ENCODE measurements around the gene GUF1.

The GUF1 gene

DNA sequence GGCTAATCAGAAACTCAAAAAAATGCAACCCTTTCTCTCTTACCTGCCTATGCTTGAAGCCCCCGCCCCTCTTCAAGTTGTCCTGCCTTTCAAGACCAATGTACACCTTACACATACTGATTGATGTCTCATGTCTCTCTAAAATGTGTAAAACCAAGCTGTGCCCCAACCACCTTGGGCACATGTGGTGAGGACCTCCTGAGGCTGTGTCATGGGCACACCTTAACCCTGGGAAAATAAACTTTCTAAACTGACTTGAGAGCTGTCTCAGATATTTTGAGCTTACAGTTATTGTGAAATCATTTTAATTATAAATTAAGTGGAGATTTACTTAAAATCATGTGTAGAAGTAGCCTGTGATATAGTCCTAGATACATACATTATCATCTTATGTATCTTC, 22.2 kb downstream of the GUF1 start:
- H3K4me3 ChIP-seq (replicated peaks in 1 of 2; ENCODE audit: low read depth in 2 of 2, low read length in 2 of 2), result no peak overlapping the region
- TF ChIP-seq, protein P1, sequence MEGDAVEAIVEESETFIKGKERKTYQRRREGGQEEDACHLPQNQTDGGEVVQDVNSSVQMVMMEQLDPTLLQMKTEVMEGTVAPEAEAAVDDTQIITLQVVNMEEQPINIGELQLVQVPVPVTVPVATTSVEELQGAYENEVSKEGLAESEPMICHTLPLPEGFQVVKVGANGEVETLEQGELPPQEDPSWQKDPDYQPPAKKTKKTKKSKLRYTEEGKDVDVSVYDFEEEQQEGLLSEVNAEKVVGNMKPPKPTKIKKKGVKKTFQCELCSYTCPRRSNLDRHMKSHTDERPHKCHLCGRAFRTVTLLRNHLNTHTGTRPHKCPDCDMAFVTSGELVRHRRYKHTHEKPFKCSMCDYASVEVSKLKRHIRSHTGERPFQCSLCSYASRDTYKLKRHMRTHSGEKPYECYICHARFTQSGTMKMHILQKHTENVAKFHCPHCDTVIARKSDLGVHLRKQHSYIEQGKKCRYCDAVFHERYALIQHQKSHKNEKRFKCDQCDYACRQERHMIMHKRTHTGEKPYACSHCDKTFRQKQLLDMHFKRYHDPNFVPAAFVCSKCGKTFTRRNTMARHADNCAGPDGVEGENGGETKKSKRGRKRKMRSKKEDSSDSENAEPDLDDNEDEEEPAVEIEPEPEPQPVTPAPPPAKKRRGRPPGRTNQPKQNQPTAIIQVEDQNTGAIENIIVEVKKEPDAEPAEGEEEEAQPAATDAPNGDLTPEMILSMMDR (IDR thresholded peaks at IDR 0.05; ENCODE audit: low read depth, low read length), result no peak
- no peak for DNase-seq (ENCODE audit: low read depth in 2 of 2)

- H3K4me3 ChIP-seq (replicated peaks in 1 of 2; ENCODE audit: low read depth in 2 of 2, low read length in 2 of 2), result no peak overlapping the region
- TF ChIP-seq, protein P1 (IDR thresholded peaks at IDR 0.05; ENCODE audit: low read depth, low read length), result no peak
- DNase-seq (ENCODE audit: low read depth in 2 of 2), result no peak
Measured at GRCh38 chr4:44701037-44701436, 22.8 kb downstream of the GUF1 start.

GRCh38 chr4:44704673-44705072, 26.5 kb downstream of the GUF1 start:
- DNase-seq (ENCODE audit: low read depth in 2 of 2), result no peak
- TF ChIP-seq, protein P1 (IDR thresholded peaks at IDR 0.05; ENCODE audit: low read depth, low read length), result no peak
- no peak overlapping the region for H3K4me3 ChIP-seq (replicated peaks in 1 of 2; ENCODE audit: low read depth in 2 of 2, low read length in 2 of 2)

DNA sequence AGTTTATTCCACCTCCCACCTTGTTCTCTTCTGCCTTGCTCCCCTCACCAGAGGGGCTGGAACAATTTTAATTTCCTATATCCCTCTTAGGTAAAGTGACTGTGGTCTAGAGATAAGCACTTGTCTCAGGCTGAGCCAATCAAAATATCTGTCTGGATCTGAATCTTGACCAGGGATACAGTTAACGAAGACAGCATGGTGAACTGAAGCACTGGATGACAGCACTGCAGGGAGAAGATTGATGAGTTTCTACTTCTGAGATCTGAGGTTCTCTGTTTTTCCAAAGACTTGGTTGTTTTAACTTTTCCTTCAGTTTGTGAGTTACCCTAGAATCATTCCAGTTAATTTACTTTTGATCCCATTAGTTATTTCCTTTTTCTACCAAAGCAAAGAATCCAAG, 34.9 kb downstream of the GUF1 start:
- DNase-seq (ENCODE audit: low read depth in 2 of 2), result no peak
- no peak overlapping the region for H3K4me3 ChIP-seq (replicated peaks in 1 of 2; ENCODE audit: low read depth in 2 of 2, low read length in 2 of 2)
- TF ChIP-seq, protein P1 (IDR thresholded peaks at IDR 0.05; ENCODE audit: low read depth, low read length), result no peak

DNA sequence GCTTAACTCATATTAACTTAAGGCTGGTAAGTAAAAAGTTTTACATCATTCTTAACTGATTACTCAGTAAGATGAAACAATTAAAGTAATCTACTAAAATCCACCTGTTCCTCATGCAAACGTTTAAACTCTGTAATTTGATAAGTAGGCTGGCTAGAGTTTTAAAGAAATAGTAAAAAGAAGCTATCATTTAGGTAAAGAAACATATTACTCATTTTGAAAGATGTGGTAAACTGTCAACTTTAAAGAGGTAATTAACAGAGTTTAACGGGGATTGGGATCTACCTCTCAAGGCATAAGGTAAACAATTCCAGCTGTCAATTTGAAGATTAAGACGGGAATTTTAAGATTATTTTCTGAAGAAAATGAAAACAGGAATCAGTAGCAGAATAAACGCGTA, 38.4 kb downstream of the GUF1 start:
- no peak for DNase-seq (ENCODE audit: low read depth in 2 of 2)
- TF ChIP-seq, protein P1 (IDR thresholded peaks at IDR 0.05; ENCODE audit: low read depth, low read length), result no peak
- H3K4me3 ChIP-seq (replicated peaks in 1 of 2; ENCODE audit: low read depth in 2 of 2, low read length in 2 of 2), result no peak overlapping the region

DNA sequence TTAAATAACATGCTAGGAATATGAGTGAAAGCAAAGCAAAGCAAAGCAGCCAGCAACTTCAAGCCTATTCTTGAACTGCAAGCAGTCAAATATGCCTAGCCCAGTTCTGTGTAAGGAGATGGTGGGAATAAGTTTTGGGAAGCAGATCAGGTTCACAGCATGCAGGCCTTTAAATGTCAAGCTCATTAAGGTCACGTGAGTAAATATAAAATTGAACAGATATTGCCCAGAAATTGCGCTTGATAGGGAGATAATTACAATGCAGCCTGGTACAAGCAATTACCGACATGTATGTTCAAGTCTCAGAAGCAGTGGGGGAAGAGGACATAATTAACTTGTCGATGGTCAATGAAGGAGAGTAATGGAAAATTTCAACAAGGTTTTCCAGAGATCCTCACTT, 42.2 kb downstream of the GUF1 start:
- H3K4me3 ChIP-seq (replicated peaks in 1 of 2; ENCODE audit: low read depth in 2 of 2, low read length in 2 of 2), result no peak overlapping the region
- TF ChIP-seq, protein P1 (IDR thresholded peaks at IDR 0.05; ENCODE audit: low read depth, low read length), result no peak
- DNase-seq (ENCODE audit: low read depth in 2 of 2), result no peak

GRCh38 chr4:44722001-44722400, 43.8 kb downstream of the GUF1 start:
- TF ChIP-seq, protein P1 (IDR thresholded peaks at IDR 0.05; ENCODE audit: low read depth, low read length), result no peak
- no peak for DNase-seq (ENCODE audit: low read depth in 2 of 2)
- no peak overlapping the region for H3K4me3 ChIP-seq (replicated peaks in 1 of 2; ENCODE audit: low read depth in 2 of 2, low read length in 2 of 2)
